Measurements from ENCODE around the gene SLC9A6. TPM values are rescaled to one million over a fixed set of nuclear protein-coding genes. Genes with fewer than 3 reads are reported as not detected.

The SLC9A6 gene
- total and polyA plus RNA-seq, 2 experiments from 2014 or later, result 7.2 to 17.1 TPM

- no peaks in the 10 kb centered on the region for H3K27me3 ChIP-seq (ENCODE audit: insufficient read depth)
- no peak overlapping the region for H2AFZ ChIP-seq
- no peaks in the 10 kb centered on the region for H3K27me3 Mint-ChIP-seq (ENCODE audit: insufficient read depth, low read depth, poor library complexity)
- H3K27ac ChIP-seq (ENCODE audit: low read depth), result no peak overlapping the region
- no peaks in the 10 kb centered on the region for H3K4me1 ChIP-seq (ENCODE audit: insufficient read depth)
- peaks cover 30% of the 10 kb centered on the region for H3K36me3 Mint-ChIP-seq (ENCODE audit: low read depth)
- no peak for ATAC-seq
- no peaks in the 10 kb centered on the region for H3K79me2 ChIP-seq (replicated peaks; ENCODE audit: insufficient read depth)
- H4K20me1 ChIP-seq (replicated peaks; ENCODE audit: insufficient read depth), result no peaks in the 10 kb centered on the region
- TF ChIP-seq JUNB (IDR thresholded peaks at IDR 0.05; ENCODE audit: unreplicated experiment), result no peak
- TF ChIP-seq EZH2 (IDR thresholded peaks at IDR 0.05; ENCODE audit: low read depth, unreplicated experiment), result no peak
- TF ChIP-seq NANOG (IDR thresholded peaks at IDR 0.05; ENCODE audit: borderline replicate concordance), result no peak
- TF ChIP-seq EZH2phosphoT487 (IDR thresholded peaks at IDR 0.05; ENCODE audit: unreplicated experiment), result no peak
- no peak for TF ChIP-seq POLR2AphosphoS5 (IDR thresholded peaks at IDR 0.05; ENCODE audit: low read depth)
- TF ChIP-seq ZNF114 (CRISPR knock-in tag; IDR thresholded peaks at IDR 0.05), result no peak
- no peak for TF ChIP-seq STAT1 (IDR thresholded peaks at IDR 0.05; ENCODE audit: unreplicated experiment)
- no peak for TF ChIP-seq ZNF331 (CRISPR knock-in tag; IDR thresholded peaks at IDR 0.05; ENCODE audit: low read depth)
- TF ChIP-seq CREB1 (CRISPR knock-in tag; IDR thresholded peaks at IDR 0.05; ENCODE audit: low read depth), result no peak
- H3K4me1 Mint-ChIP-seq, result no peaks in the 10 kb centered on the region
- H3K9me2 ChIP-seq (ENCODE audit: insufficient read depth), result no peaks in the 10 kb centered on the region
- no peaks in the 10 kb centered on the region for H3F3A ChIP-seq (replicated peaks; ENCODE audit: low read depth)
- no peak overlapping the region for H3K4me3 ChIP-seq
- no peak overlapping the region for H3K27ac Mint-ChIP-seq
- no peaks in the 10 kb centered on the region; the same call in 2 of the 3 replicates for H3K9me3 Mint-ChIP-seq
- no peak overlapping the region for H3K4me3 Mint-ChIP-seq
- DNase-seq (ENCODE audit: low spot score), result no peak
- no peaks in the 10 kb centered on the region; the same call in 1 of the 2 replicates for H3K36me3 ChIP-seq (ENCODE audit: insufficient read depth)
- no peak overlapping the region for H3K4me2 ChIP-seq
Measured at GRCh38 chrX:136016881-136017280, 31.6 kb downstream of the SLC9A6 start.

- Histone ChIP-seq H3K4me3 (no peak overlapping the region), H3K9me2 (ENCODE audit: insufficient read depth) (no peaks in the 10 kb centered on the region), H3K4me2 (no peak overlapping the region), H4K20me1 (replicated peaks; ENCODE audit: insufficient read depth) (no peaks in the 10 kb centered on the region), H3K4me1 (ENCODE audit: insufficient read depth) (no peaks in the 10 kb centered on the region), H2AFZ (no peak overlapping the region), H3K27me3 (ENCODE audit: insufficient read depth) (no peaks in the 10 kb centered on the region), H3K36me3 (ENCODE audit: insufficient read depth) (no peaks in the 10 kb centered on the region; the same call in 1 of the 2 replicates), H3F3A (replicated peaks; ENCODE audit: low read depth) (no peaks in the 10 kb centered on the region), H3K79me2 (replicated peaks; ENCODE audit: insufficient read depth) (no peaks in the 10 kb centered on the region), H3K27ac (ENCODE audit: low read depth) (no peak overlapping the region)
- Mint-ChIP-seq H3K27me3 (ENCODE audit: insufficient read depth, low read depth, poor library complexity) (no peaks in the 10 kb centered on the region), H3K27ac (no peak overlapping the region), H3K9me3 (no peaks in the 10 kb centered on the region; the same call in 2 of the 3 replicates), H3K4me3 (no peak overlapping the region), H3K4me1 (no peaks in the 10 kb centered on the region), H3K36me3 (ENCODE audit: low read depth) (peaks cover 30% of the 10 kb centered on the region)
- no peak for DNase-seq (ENCODE audit: low spot score)
- no peak for ATAC-seq
- TF ChIP-seq ZNF331 (CRISPR knock-in tag; IDR thresholded peaks at IDR 0.05; ENCODE audit: low read depth), result no peak
- no peak for TF ChIP-seq CTCF (conservative IDR thresholded peaks at IDR 0.05; ENCODE audit: low read depth in 2 of 2)
- no peak for TF ChIP-seq NANOG (IDR thresholded peaks at IDR 0.05; ENCODE audit: borderline replicate concordance)
- TF ChIP-seq CREB1 (CRISPR knock-in tag; IDR thresholded peaks at IDR 0.05; ENCODE audit: low read depth), result no peak
- no peak for TF ChIP-seq ZNF462 (CRISPR knock-in tag; IDR thresholded peaks at IDR 0.05)
- no peak for TF ChIP-seq EZH2phosphoT487 (IDR thresholded peaks at IDR 0.05; ENCODE audit: unreplicated experiment)
- no peak for TF ChIP-seq JUNB (IDR thresholded peaks at IDR 0.05; ENCODE audit: unreplicated experiment)
- TF ChIP-seq EZH2 (IDR thresholded peaks at IDR 0.05; ENCODE audit: low read depth, unreplicated experiment), result no peak
- no peak for TF ChIP-seq ZNF114 (CRISPR knock-in tag; IDR thresholded peaks at IDR 0.05)
Measured at GRCh38 chrX:136019226-136019625, 34.0 kb downstream of the SLC9A6 start.
